A549 (cell line): ENCODE data around the gene GYS1. TPM values are rescaled to one million over a fixed set of nuclear protein-coding genes. Genes with fewer than 3 reads are reported as not detected.

ENCODE experiments used
- ATAC-seq, 2 experiments: fragments of 200-7000 bp in 1 of 2; fragments of >200 bp in 1 of 2; cut with Nextera tagmentation in 1 of 2; cut with Tn5 transposase in 1 of 2; 3 replicates each; pipeline versions ENCODE4 v1.8.0 to v1.9.1; 2018 to 2020; ENCODE audit warnings: mild to moderate bottlenecking in 1 of 2, moderate library complexity in 1 of 2
- CTCF ChIA-PET: fragments of 300-600 bp; sonication (Branson Sonifier 250); formaldehyde crosslinking; extraction: SDS; loops from one replicate; lab custom pipeline; 2021; ENCODE audit warnings: antibody characterized with exemption, inconsistent platforms; lab: Yijun Ruan, JAX
- POLR2A ChIA-PET: fragments of 350-600 bp; formaldehyde crosslinking; extraction: SDS; loops from one replicate; lab custom pipeline; 2021; ENCODE audit warnings: antibody characterized with exemption, inconsistent platforms; lab: Yijun Ruan, JAX
- DNase-seq, 2 experiments: peaks; one replicate each; pipeline versions ENCODE4 v3.0.0 to v3.0.0-alpha.2; 2011 to 2016; ENCODE audit warnings: low read depth in 1 of 2, low spot score in 1 of 2
- FAIRE-seq: peaks from 2 replicates; lab custom pipeline; 2011; peaks lifted over from hg19 to GRCh38; lab: Jason Lieb, UNC
- H3K27ac ChIP-seq, 2 experiments: fragments of >200 bp; sonication (Bioruptor Twin); formaldehyde crosslinking; 3 replicates each; pipeline ENCODE4 v1.5.1; 2016 to 2017
- H3K4me1 ChIP-seq: fragments of >200 bp; sonication (Bioruptor Twin); formaldehyde crosslinking; 3 replicates; pipeline ENCODE4 v1.6.1; 2016
- H3K4me2 ChIP-seq: fragments of >200 bp; sonication (Bioruptor Twin); formaldehyde crosslinking; 3 replicates; pipeline ENCODE4 v1.6.1; 2016
- H3K4me3 ChIP-seq: fragments of >200 bp; sonication (Bioruptor Twin); formaldehyde crosslinking; 3 replicates; pipeline ENCODE4 v1.5.1; 2016
- H3K9me3 ChIP-seq: fragments of >200 bp; sonication (Bioruptor Twin); formaldehyde crosslinking; 3 replicates; pipeline ENCODE4 v1.6.1; 2016
- ELK1 ChIP-seq: fragments of 150-350 bp; IDR thresholded peaks from 2 replicates; pipeline ENCODE4 v1.6.1; 2014; ENCODE audit warnings: low read depth, mild to moderate bottlenecking, low read length
- ESRRA ChIP-seq: fragments of 150-350 bp; IDR thresholded peaks from 2 replicates; pipeline ENCODE4 v1.6.1; 2014; ENCODE audit warnings: mild to moderate bottlenecking, low read length, borderline replicate concordance
- FOSB ChIP-seq: fragments of 250-450 bp; sonication (Bioruptor Pico); IDR thresholded peaks from 2 replicates; pipeline ENCODE4 v1.5.0; 2020; ENCODE audit warnings: mild to moderate bottlenecking, moderate library complexity
- FOSL2 ChIP-seq, 2 experiments: fragments of 450-650 bp in 1 of 2; fragments of >200 bp in 1 of 2; sonication (Bioruptor Twin) in 1 of 2; formaldehyde crosslinking; IDR thresholded peaks; 2 replicates each; pipeline versions ENCODE4 v1.5.0 to v1.6.1; 2016 to 2020; ENCODE audit warnings: mild to moderate bottlenecking in 1 of 2, moderate library complexity in 1 of 2
- GATA3 ChIP-seq: IDR thresholded peaks from 2 replicates; pipeline ENCODE4 v1.6.1; 2012; ENCODE audit warnings: borderline replicate concordance
- HDAC2 ChIP-seq: fragments of 200-600 bp; sonication (generic); IDR thresholded peaks from 2 replicates; pipeline ENCODE4 v1.6.1; 2016
- MAFK ChIP-seq: fragments of 450-650 bp; IDR thresholded peaks from 2 replicates; pipeline ENCODE4 v1.6.1; 2014; ENCODE audit not compliant: partially characterized antibody
- MAX ChIP-seq: IDR thresholded peaks from 2 replicates; pipeline ENCODE4 v1.6.1; 2012
- MAZ ChIP-seq: fragments of 150-350 bp; IDR thresholded peaks from 2 replicates; pipeline ENCODE4 v1.6.1; 2014; ENCODE audit warnings: antibody characterized with exemption, low read depth, low read length, borderline replicate concordance
- MYC ChIP-seq: IDR thresholded peaks from 2 replicates; pipeline ENCODE4 v1.6.1; 2012; ENCODE audit warnings: mild to moderate bottlenecking, inconsistent platforms, low read length, improper control_type of control experiment, borderline replicate concordance
- NPAS2 ChIP-seq: fragments of 250-450 bp; sonication (Bioruptor Pico); IDR thresholded peaks from 2 replicates; pipeline ENCODE4 v1.8.0; 2022; ENCODE audit warnings: mild to moderate bottlenecking, moderate library complexity, borderline replicate concordance
- PHF8 ChIP-seq: fragments of 200-600 bp; sonication (generic); IDR thresholded peaks from 2 replicates; pipeline ENCODE4 v1.6.1; 2016; ENCODE audit warnings: low read depth, mild to moderate bottlenecking, antibody characterized with exemption, moderate library complexity, borderline replicate concordance
- POLR2AphosphoS2 ChIP-seq: conservative IDR thresholded peaks from 2 replicates; pipeline ENCODE4 v1.6.1; 2012; ENCODE audit warnings: low read length, improper control_type of control experiment, inconsistent platforms
- RARB ChIP-seq: fragments of 250-450 bp; sonication (Bioruptor Pico); IDR thresholded peaks from 2 replicates; pipeline ENCODE4 v1.8.0; 2021; ENCODE audit warnings: mild to moderate bottlenecking, moderate library complexity
- RCOR1 ChIP-seq: fragments of 150-350 bp; IDR thresholded peaks from 2 replicates; pipeline ENCODE4 v1.6.1; 2014; ENCODE audit warnings: antibody characterized with exemption, low read length, low read depth
- REST ChIP-seq: fragments of 200-600 bp; sonication (generic); IDR thresholded peaks from 2 replicates; pipeline ENCODE4 v1.6.1; 2016; ENCODE audit warnings: antibody characterized with exemption, mild to moderate bottlenecking, moderate library complexity
- TFCP2L1 ChIP-seq: fragments of 250-450 bp; sonication (Bioruptor Pico); IDR thresholded peaks from 2 replicates; pipeline ENCODE4 v1.5.0; 2021; ENCODE audit warnings: mild to moderate bottlenecking
- USF2 ChIP-seq: fragments of 450-650 bp; IDR thresholded peaks from 2 replicates; pipeline ENCODE4 v1.6.1; 2014; ENCODE audit warnings: antibody characterized with exemption
- ZFP36 ChIP-seq: fragments of 450-650 bp; IDR thresholded peaks from 2 replicates; pipeline ENCODE4 v1.6.1; 2014; ENCODE audit warnings: borderline replicate concordance; ENCODE audit not compliant: partially characterized antibody
- WGBS: methylation state at CpG from one replicate; pipeline ENCODE4 v1.1.6; 2017; ENCODE audit errors: missing lambda C conversion rate; 5-methylcytosine and 5-hydroxymethylcytosine counted together
- polyA plus RNA-seq, 4 experiments: library from polyadenylated mRNA; depleted of rRNA in 3 of 4; stranded (reverse); fragments of >200 nt; fragmentation: RNase III in 1 of 4; extraction: RNeasy Plus Mini Kit Qiagen cat#74134 plus additional on column Dnase treatment in 1 of 4; gene quantifications; 2 replicates in 3 of 4; 3 replicates in 1 of 4; pipeline ENCODE4 v1.2.3, GENCODE V29; 2011 to 2017

GYS1 gene
- polyA plus RNA-seq, 2 of the 4 experiments (the other 2 are of a cell fraction) = 10.3 to 24.8 TPM

GRCh38 chr19:48922548-48923490 is 70.3 kb downstream of the GYS1 start:
- Histone ChIP-seq H3K9me3 (no peaks in the 10 kb centered on the region), H3K27ac (peak overlapping the region in 1 of 2 experiments; percentile 85; a peak in 2 of 6 replicates), H3K4me3 (no peak overlapping the region), H3K4me2 (no peak overlapping the region), H3K4me1 (peaks cover 40% of the 10 kb centered on the region)
- CTCF ChIA-PET = interaction anchor here (0.6 to 5.9 kb wide), 14 partner anchors 9 to 355 kb away, joined by 3 to 36 read pairs (median 3); partner anchors contain the start of gene BAX
- TF ChIP-seq POLR2AphosphoS2 = no peak
- TF ChIP-seq TFCP2L1 (CRISPR knock-in tag) = no peak
- no peak for TF ChIP-seq MAX
- no peak for TF ChIP-seq RCOR1
- TF ChIP-seq ELK1 = no peak
- TF ChIP-seq MAFK = no peak
- no peak for TF ChIP-seq REST
- no peak for TF ChIP-seq USF2
- no peak for TF ChIP-seq GATA3
- no peak for TF ChIP-seq MYC
- no peak for TF ChIP-seq PHF8
- no peak for TF ChIP-seq ZFP36
- no peak for TF ChIP-seq FOSL2 (IDR thresholded peaks at IDR 0.05)
- TF ChIP-seq FOSL2 (CRISPR knock-in tag; IDR thresholded peaks at IDR 0.05) = no peak
- TF ChIP-seq RARB (CRISPR knock-in tag) = no peak
- TF ChIP-seq MAZ = no peak
- TF ChIP-seq ESRRA = no peak
- TF ChIP-seq NPAS2 = no peak
- no peak for TF ChIP-seq FOSB
- TF ChIP-seq HDAC2 = no peak
- ATAC-seq = no peak
- no peak for FAIRE-seq
- POLR2A ChIA-PET = no interaction called here
- WGBS = 86% methylated on average over 18 of the region's 18 CpGs
- DNase-seq = no peak
